Right atrium auricular region (tissue), 2 donors: ENCODE results near the gene MGLL. TPM values are rescaled to one million over a fixed set of nuclear protein-coding genes. Genes with fewer than 3 reads are reported as not detected.

Experiments used
- DNase-seq: peaks from one replicate; pipeline ENCODE4 v3.0.0-alpha.2; 2019; ENCODE audit warnings: low spot score
- H3K27ac ChIP-seq, 2 donors: fragments of 200-600 bp; sonication (generic); 1 replicate in 1 of 2; 2 replicates in 1 of 2; pipeline ENCODE4 v1.5.1; 2016 to 2019
- H3K27me3 ChIP-seq, 2 donors: fragments of 200-600 bp; sonication (generic); one replicate each; pipeline versions ENCODE4 v1.5.1 to v1.6.0; 2017 to 2019
- H3K36me3 ChIP-seq: fragments of 200-600 bp; sonication (generic); one replicate; pipeline ENCODE4 v1.5.1; 2016
- H3K4me1 ChIP-seq, 2 donors: fragments of 200-600 bp; sonication (generic); one replicate each; pipeline versions ENCODE4 v1.5.1 to v1.6.0; 2017 to 2019
- H3K4me3 ChIP-seq, 2 donors: fragments of 200-600 bp; sonication (generic); 1 replicate in 1 of 2; 2 replicates in 1 of 2; pipeline ENCODE4 v1.5.1; 2017 to 2019; ENCODE audit warnings: mild to moderate bottlenecking in 1 of 2, moderate library complexity in 1 of 2
- H3K9me3 ChIP-seq, 2 donors: fragments of 200-600 bp; sonication (generic); one replicate each; pipeline ENCODE4 v1.5.1; 2019
- total RNA-seq, 2 donors: library from RNA; depleted of rRNA; stranded (reverse); fragments of >200 nt; gene quantifications; one replicate each; pipeline ENCODE4 v1.1.0, GENCODE V29; 2016
- TF ChIP-seq, protein P1 (sequence below), 2 donors: fragments of 200-600 bp; sonication (generic); IDR thresholded peaks; one replicate each; pipeline ENCODE4 v1.5.1; 2019; ENCODE audit warnings: antibody characterized with exemption in 2 of 2

Gene MGLL
- total RNA-seq, 2 donors from 2014 or later, result 36.3 to 46.4 TPM

DNA sequence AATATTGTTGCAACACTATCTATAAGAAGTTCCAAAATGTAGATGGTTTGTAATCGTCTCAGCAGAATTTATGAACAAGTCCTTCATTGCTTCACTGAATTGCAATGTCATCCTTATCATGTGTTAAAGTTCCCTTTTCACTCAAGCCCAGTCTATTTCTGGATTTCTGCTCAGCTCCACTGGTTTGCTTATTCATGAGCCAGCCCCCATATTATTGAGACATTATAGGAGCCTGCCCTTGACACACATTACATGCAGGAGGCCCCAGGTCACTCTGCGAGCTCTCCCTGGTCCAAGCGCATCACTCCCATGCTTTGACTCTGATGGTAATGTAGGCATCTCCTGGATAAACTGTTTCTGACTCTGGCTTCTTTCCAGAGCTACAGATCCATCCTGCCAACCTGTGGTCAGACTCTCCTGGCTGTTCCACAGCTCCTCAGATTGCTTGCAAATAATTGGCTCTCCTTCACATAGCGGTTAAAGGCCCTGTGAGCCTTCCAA is 92.7 kb downstream of the MGLL start:
- peak overlapping the region; percentile 8 to 70 for H3K27ac ChIP-seq
- TF ChIP-seq, protein P1, sequence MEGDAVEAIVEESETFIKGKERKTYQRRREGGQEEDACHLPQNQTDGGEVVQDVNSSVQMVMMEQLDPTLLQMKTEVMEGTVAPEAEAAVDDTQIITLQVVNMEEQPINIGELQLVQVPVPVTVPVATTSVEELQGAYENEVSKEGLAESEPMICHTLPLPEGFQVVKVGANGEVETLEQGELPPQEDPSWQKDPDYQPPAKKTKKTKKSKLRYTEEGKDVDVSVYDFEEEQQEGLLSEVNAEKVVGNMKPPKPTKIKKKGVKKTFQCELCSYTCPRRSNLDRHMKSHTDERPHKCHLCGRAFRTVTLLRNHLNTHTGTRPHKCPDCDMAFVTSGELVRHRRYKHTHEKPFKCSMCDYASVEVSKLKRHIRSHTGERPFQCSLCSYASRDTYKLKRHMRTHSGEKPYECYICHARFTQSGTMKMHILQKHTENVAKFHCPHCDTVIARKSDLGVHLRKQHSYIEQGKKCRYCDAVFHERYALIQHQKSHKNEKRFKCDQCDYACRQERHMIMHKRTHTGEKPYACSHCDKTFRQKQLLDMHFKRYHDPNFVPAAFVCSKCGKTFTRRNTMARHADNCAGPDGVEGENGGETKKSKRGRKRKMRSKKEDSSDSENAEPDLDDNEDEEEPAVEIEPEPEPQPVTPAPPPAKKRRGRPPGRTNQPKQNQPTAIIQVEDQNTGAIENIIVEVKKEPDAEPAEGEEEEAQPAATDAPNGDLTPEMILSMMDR (IDR thresholded peaks at IDR 0.05), result no peak
- peaks cover 0 to 27% of the 10 kb centered on the region in 2 donors for H3K4me1 ChIP-seq
- DNase-seq, result no peak
- no peaks in the 10 kb centered on the region for H3K36me3 ChIP-seq
- H3K4me3 ChIP-seq, result no peak overlapping the region
- no peaks in the 10 kb centered on the region for H3K9me3 ChIP-seq
- no peaks in the 10 kb centered on the region for H3K27me3 ChIP-seq

GRCh38 chr3:127728417-127729015 is 93.8 kb downstream of the MGLL start:
- TF ChIP-seq, protein P1 (IDR thresholded peaks at IDR 0.05), result no peak
- H3K27ac ChIP-seq, result no peak overlapping the region
- H3K9me3 ChIP-seq, result no peaks in the 10 kb centered on the region
- no peaks in the 10 kb centered on the region for H3K36me3 ChIP-seq
- DNase-seq, result no peak
- peaks cover 0 to 21% of the 10 kb centered on the region in 2 donors for H3K4me1 ChIP-seq
- H3K27me3 ChIP-seq, result no peaks in the 10 kb centered on the region
- no peak overlapping the region for H3K4me3 ChIP-seq

- Histone ChIP-seq H3K4me3 (no peak overlapping the region), H3K4me1 (peaks cover 0 to 36% of the 10 kb centered on the region in 2 donors), H3K27me3 (no peaks in the 10 kb centered on the region), H3K9me3 (no peaks in the 10 kb centered on the region), H3K27ac (peak overlapping the region; percentile 3 to 9), H3K36me3 (no peaks in the 10 kb centered on the region)
- TF ChIP-seq, protein P1 (IDR thresholded peaks at IDR 0.05), result no peak
- DNase-seq, result no peak
Observed at GRCh38 chr3:127726894-127727293, 95.4 kb downstream of the MGLL start.

DNA sequence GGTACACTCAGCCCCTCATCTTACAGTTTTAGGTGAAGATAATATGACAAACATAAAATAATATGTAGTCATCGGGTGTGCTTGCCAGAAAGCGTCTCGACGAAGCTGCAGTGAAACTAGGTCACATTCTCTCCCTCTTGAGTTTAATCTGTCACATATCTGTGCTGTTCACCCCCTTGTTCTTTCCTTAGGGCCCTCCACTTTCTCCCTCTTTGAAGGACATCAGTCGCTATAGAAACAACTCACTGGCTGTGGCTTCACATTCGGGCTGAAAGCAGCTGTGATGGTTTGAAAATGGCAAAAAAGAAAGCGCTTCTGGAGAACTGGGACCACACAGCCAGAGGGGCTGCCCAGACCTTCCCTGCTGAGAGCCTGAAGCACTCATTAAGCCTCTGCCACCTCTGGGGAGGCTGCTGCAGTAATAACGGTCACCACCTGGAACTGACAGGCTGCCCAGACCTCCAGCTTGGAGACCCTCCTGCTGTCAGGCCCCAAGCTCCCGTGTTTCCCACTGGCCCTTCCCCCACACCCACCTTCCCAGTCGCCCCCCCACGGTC is 99.2 kb downstream of the MGLL start:
- TF ChIP-seq, protein P1 (IDR thresholded peaks at IDR 0.05), result no peak
- H3K27ac ChIP-seq, result peak overlapping the region; percentile 45 to 70
- H3K4me1 ChIP-seq, result peaks cover 0 to 37% of the 10 kb centered on the region in 2 donors
- no peaks in the 10 kb centered on the region for H3K27me3 ChIP-seq
- no peak for DNase-seq
- no peaks in the 10 kb centered on the region for H3K9me3 ChIP-seq
- peaks cover 18% of the 10 kb centered on the region for H3K36me3 ChIP-seq
- no peak overlapping the region for H3K4me3 ChIP-seq

DNA sequence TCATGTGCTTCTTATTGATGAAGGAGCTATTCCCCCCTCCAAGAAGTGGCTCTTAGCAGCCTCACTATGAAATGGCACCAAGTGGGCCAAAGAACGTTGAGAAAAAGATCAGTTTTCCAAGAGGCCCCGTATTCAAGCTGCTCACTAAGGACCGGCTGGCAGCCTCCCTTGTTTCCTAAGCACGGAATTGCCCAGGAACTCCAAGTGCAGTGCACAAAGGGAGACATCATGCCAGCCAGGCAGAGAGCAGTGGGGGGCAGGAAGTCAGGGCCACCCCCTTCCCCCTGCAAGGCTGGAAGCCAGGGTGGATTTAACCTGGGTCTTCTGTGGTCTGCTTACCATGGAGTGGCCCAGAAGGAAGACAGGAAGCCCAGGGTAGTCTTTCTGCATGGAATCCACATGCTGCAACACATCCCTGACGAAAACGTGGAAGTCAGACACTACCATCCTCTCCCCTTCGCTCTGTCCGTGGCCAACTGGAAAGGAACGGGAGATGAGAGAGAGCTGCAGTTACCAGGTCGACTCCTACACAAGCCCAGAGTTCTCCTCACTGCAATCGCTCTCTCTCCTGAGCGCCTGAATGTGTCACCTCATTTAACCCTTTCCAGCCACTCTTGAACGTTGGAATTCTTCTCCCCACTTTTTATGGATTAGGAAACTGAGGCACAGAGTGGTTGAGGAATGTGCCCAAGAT is 100.1 kb downstream of the MGLL start:
- Histone ChIP-seq H3K4me1 (peaks cover 0 to 46% of the 10 kb centered on the region in 2 donors), H3K9me3 (no peaks in the 10 kb centered on the region), H3K36me3 (peaks cover 18% of the 10 kb centered on the region), H3K27me3 (no peaks in the 10 kb centered on the region), H3K4me3 (no peak overlapping the region), H3K27ac (peak overlapping the region; percentile 45 to 70)
- TF ChIP-seq, protein P1 (IDR thresholded peaks at IDR 0.05), result no peak
- no peak for DNase-seq
